A673 (cell line): ENCODE data around the gene ADCY4. TPM values are rescaled to one million over a fixed set of nuclear protein-coding genes. Genes with fewer than 3 reads are reported as not detected.

ENCODE experiments used
- BruUV-seq: library from RNA; stranded (reverse); fragments of 400-500 nt; replicated peaks from 2 replicates; lab custom pipeline; 2021; lab: Mats Ljungman, UMichigan
- CTCF ChIA-PET: fragments of 300-600 bp; sonication (Branson Sonifier 250); formaldehyde crosslinking; loops from one replicate; lab custom pipeline; 2022; ENCODE audit warnings: antibody characterized with exemption; lab: Charles Lee
- POLR2A ChIA-PET: fragments of 300-600 bp; sonication (Branson Sonifier 250); formaldehyde crosslinking; loops from one replicate; lab custom pipeline; 2022; ENCODE audit warnings: antibody characterized with exemption; ENCODE audit not compliant: low non-redundant PET; lab: Charles Lee
- DNase-seq: peaks from one replicate; pipeline ENCODE4 v3.0.0-alpha.2; 2015; ENCODE audit warnings: low spot score
- H3K27ac ChIP-seq: fragments of 200-600 bp; sonication (generic); 2 replicates; pipeline ENCODE4 v1.5.1; 2016; ENCODE audit warnings: mixed run types, low read depth, mild to moderate bottlenecking, mixed read lengths, antibody characterized with exemption, low read length; ENCODE audit not compliant: poor library complexity, severe bottlenecking
- H3K27me3 ChIP-seq: fragments of 200-600 bp; sonication (generic); replicated peaks from 2 replicates; pipeline ENCODE4 v1.6.1; 2017; ENCODE audit warnings: mixed run types, low read depth, mild to moderate bottlenecking, mixed read lengths, antibody characterized with exemption, low read length; ENCODE audit not compliant: insufficient read depth, poor library complexity
- H3K36me3 ChIP-seq: fragments of 200-600 bp; sonication (generic); 2 replicates; pipeline ENCODE4 v1.6.1; 2016; ENCODE audit warnings: mixed run types, mild to moderate bottlenecking, mixed read lengths, antibody characterized with exemption, low read length; ENCODE audit not compliant: insufficient read depth, poor library complexity, severe bottlenecking
- H3K4me1 ChIP-seq: fragments of 200-600 bp; sonication (generic); 2 replicates; pipeline ENCODE4 v1.6.1; 2017; ENCODE audit warnings: mixed run types, mild to moderate bottlenecking, mixed read lengths, antibody characterized with exemption, low read length; ENCODE audit not compliant: insufficient read depth, poor library complexity, severe bottlenecking
- H3K4me3 ChIP-seq: fragments of 200-600 bp; sonication (generic); 2 replicates; pipeline ENCODE4 v1.5.1; 2016; ENCODE audit warnings: low read depth, mixed run types, mild to moderate bottlenecking, mixed read lengths, low read length; ENCODE audit not compliant: poor library complexity, severe bottlenecking
- H3K9me3 ChIP-seq: fragments of 200-600 bp; sonication (generic); 2 replicates; pipeline ENCODE4 v1.6.1; 2016; ENCODE audit warnings: mixed run types, low read depth, mild to moderate bottlenecking, mixed read lengths, antibody characterized with exemption, low read length; ENCODE audit not compliant: poor library complexity, severe bottlenecking
- CTCF ChIP-seq: fragments of 300-800, 200-600 bp; sonication (generic); conservative IDR thresholded peaks from 2 replicates; pipeline ENCODE4 v1.5.1; 2017; ENCODE audit warnings: low read depth, mild to moderate bottlenecking, antibody characterized with exemption, low read length, moderate library complexity, mixed read lengths
- EZH2 ChIP-seq: fragments of 200-600 bp; sonication (generic); IDR thresholded peaks from 2 replicates; pipeline ENCODE4 v1.6.1; 2017; ENCODE audit warnings: borderline replicate concordance, low read depth, mild to moderate bottlenecking, mixed read lengths, antibody characterized with exemption, low read length; ENCODE audit not compliant: poor library complexity, severe bottlenecking
- intact Hi-C: fragments of 100-400 bp; cut with micrococcal nuclease; formaldehyde crosslinking; loops from one replicate; pipeline ENCODE4 v1.10.0; 2022; ENCODE audit not compliant: unreplicated experiment
- total RNA-seq: library from RNA; stranded (reverse); gene quantifications from 2 replicates; pipeline ENCODE4 v1.2.3, GENCODE V29; 2021

The ADCY4 gene
- total RNA-seq, 1 experiment from 2014 or later, result 0.84 TPM

DNA sequence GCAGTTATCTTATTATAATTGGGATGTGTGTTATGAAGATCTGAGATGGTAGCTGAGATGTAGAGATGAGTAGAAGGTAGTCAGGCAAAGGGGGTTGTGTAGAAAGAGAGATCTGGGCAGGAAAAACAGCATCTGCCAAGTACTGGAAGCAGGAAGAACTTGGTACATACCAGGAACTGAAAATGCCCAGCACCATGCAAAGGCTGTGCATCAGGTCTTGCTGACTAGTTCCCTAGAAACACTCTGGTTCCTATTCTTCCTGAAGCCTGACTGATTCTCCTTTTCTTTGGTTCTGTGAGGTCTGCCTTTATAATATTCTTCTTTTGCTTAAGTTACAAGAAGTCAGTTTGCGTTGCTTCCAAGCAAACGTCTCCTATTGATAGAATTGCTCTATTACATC, 26.5 kb upstream of the ADCY4 start:
- no peak overlapping the region for H3K4me3 ChIP-seq
- no peak for DNase-seq
- H3K27me3 ChIP-seq, result no peaks in the 10 kb centered on the region
- intact Hi-C loops, result no loop called here
- no peaks in the 10 kb centered on the region for H3K36me3 ChIP-seq
- TF ChIP-seq CTCF (no peak), EZH2 (no peak)
- no peaks in the 10 kb centered on the region for H3K9me3 ChIP-seq
- peaks cover 9% of the 10 kb centered on the region for H3K4me1 ChIP-seq
- ChIA-PET POLR2A (interaction anchor here (0.5 kb wide), 1 partner anchor 1697 kb away, joined by 3 read pairs; no protein-coding TSS in a partner anchor), CTCF (no interaction called here)
- BruUV-seq, result no TSS peak
- H3K27ac ChIP-seq, result no peak overlapping the region

- ChIA-PET POLR2A (no interaction called here), CTCF (no interaction called here)
- BruUV-seq, result no TSS peak
- no peak for TF ChIP-seq EZH2
- TF ChIP-seq CTCF, result no peak
- intact Hi-C loops, result no loop called here
- H3K4me1 ChIP-seq, result no peaks in the 10 kb centered on the region
- no peaks in the 10 kb centered on the region for H3K9me3 ChIP-seq
- DNase-seq, result no peak
- no peak overlapping the region for H3K27ac ChIP-seq
- H3K36me3 ChIP-seq, result no peaks in the 10 kb centered on the region
- no peaks in the 10 kb centered on the region for H3K27me3 ChIP-seq
- no peak overlapping the region for H3K4me3 ChIP-seq
Observed at GRCh38 chr14:24360281-24360680, 25.4 kb upstream of the ADCY4 start.

DNA sequence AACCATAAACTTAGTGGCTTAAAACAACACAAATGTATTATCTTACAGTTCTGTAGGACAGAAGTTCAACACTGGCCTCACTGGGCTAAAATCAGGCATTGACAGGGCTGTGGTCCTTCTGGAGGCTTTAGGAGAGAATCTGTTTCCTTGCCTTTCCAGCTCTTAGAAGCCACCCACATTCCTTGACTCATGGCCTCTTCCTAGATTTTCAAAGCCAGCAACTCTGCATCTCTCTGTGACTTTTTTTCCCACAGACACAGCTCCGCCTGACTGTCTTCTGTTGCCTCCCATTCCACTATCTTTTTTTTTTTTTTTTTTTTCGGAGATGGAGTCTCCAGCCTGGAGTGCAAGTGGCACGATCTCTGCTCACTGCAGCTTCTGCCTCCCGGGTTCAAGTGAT, 21.3 kb upstream of the ADCY4 start:
- POLR2A ChIA-PET, result no interaction called here
- H3K4me1 ChIP-seq, result peaks cover 7% of the 10 kb centered on the region

More for the DNA sequence above, 21.3 kb upstream of the ADCY4 start:
- Histone ChIP-seq H3K9me3 (no peaks in the 10 kb centered on the region), H3K4me3 (no peak overlapping the region), H3K36me3 (no peaks in the 10 kb centered on the region), H3K27ac (no peak overlapping the region), H3K27me3 (no peaks in the 10 kb centered on the region)
- intact Hi-C loops, result no loop called here
- DNase-seq, result no peak
- no TSS peak for BruUV-seq
- TF ChIP-seq CTCF (no peak), EZH2 (no peak)
- CTCF ChIA-PET, result no interaction called here
